NB4 (cell line): ENCODE measurements around the gene NSUN4.

Experiments
- DNase-seq: peaks from one replicate; pipeline ENCODE4 v3.0.0; 2010; ENCODE audit warnings: low read depth
- H3K4me3 ChIP-seq: one replicate; pipeline ENCODE4 v1.5.1; 2011; ENCODE audit warnings: mild to moderate bottlenecking, low read depth, low read length, moderate library complexity
- MYC ChIP-seq: IDR thresholded peaks from 2 replicates; pipeline ENCODE4 v1.6.1; 2011; ENCODE audit warnings: low read depth, low read length
- POLR2A ChIP-seq: IDR thresholded peaks from 2 replicates; pipeline ENCODE4 v1.6.1; 2011; ENCODE audit warnings: mild to moderate bottlenecking; ENCODE audit not compliant: insufficient read length; ENCODE audit errors: extremely low read depth
- TF ChIP-seq, protein P1 (sequence below): IDR thresholded peaks from one replicate; pipeline ENCODE4 v1.5.1; 2012; ENCODE audit warnings: low read depth, low read length
- TF ChIP-seq, protein P2 (sequence below): IDR thresholded peaks from 2 replicates; pipeline ENCODE4 v1.6.1; 2011; ENCODE audit warnings: low read depth, low read length

Gene NSUN4

DNA sequence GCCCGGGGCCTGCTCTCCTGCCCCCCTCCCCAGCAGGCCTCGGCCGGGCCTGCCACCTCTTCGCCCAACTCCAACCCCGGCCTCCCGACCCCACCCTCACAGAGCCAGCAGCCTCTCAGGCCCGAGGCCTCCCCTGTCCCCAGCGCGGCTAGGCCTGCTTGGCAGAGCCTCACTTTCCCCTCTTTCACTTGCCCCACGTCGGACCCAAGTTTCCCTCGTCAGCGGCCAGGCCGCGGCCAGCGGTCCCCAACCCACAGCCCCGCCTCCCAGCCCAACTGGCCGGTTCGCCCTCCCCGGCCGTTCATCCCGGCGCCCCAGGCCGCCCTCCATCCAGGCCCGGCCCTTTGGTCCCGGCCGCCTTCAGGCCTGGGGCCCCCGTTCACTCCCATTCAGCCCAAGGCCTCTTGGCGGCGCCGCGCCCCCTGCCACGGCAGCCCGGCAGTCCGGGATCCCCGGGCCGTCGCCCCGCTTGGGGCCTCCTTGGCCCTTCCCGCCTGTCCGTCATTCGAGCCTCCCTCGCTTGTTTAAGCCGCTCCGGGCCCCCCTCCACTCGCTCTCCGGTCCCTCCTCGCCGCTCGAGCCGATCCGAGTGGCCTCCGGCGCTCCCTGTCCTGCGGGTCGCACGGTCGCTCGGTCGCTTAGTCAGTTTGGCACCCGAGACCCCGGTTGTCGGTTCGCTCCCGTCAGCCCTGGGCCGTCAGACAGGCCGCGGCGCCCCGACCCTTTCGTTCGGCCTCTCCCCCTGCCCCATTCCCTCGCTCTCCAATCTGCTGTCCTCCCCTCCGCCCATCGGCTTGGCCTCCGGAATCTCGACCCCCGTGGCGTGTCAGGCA lies 38.6 kb upstream of the NSUN4 start:
- DNase-seq, result peak; percentile 81
- TF ChIP-seq POLR2A, result no peak
- TF ChIP-seq, protein P1, sequence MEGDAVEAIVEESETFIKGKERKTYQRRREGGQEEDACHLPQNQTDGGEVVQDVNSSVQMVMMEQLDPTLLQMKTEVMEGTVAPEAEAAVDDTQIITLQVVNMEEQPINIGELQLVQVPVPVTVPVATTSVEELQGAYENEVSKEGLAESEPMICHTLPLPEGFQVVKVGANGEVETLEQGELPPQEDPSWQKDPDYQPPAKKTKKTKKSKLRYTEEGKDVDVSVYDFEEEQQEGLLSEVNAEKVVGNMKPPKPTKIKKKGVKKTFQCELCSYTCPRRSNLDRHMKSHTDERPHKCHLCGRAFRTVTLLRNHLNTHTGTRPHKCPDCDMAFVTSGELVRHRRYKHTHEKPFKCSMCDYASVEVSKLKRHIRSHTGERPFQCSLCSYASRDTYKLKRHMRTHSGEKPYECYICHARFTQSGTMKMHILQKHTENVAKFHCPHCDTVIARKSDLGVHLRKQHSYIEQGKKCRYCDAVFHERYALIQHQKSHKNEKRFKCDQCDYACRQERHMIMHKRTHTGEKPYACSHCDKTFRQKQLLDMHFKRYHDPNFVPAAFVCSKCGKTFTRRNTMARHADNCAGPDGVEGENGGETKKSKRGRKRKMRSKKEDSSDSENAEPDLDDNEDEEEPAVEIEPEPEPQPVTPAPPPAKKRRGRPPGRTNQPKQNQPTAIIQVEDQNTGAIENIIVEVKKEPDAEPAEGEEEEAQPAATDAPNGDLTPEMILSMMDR, result peak; percentile 12
- H3K4me3 ChIP-seq, result peak overlapping the region; percentile 98

DNA sequence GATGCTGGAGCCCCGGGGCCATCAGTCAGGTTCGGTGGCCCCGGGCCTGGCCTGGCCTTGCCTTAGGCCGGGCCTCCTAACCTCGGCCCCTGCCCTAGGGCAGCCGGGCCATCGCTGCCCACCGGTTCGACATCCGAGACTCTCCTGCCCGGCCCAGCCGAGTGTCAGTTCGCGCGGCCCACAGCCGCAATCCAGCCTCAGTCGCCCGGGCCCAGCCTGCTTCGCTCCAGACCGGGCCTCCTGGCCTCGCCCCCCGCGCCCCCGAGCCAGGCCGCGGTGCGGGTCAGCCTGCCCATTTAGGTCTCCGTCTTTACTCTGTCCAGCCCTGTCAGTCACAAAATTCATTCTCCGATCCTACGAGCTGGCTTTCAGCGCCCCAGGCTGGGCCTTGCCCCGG lies 38.0 kb upstream of the NSUN4 start:
- TF ChIP-seq, protein P2, sequence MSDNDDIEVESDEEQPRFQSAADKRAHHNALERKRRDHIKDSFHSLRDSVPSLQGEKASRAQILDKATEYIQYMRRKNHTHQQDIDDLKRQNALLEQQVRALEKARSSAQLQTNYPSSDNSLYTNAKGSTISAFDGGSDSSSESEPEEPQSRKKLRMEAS, result no peak
- TF ChIP-seq MYC, result no peak
- TF ChIP-seq, protein P1, result no peak
- TF ChIP-seq POLR2A, result no peak
- peak overlapping the region; percentile 98 for H3K4me3 ChIP-seq
- no peak for DNase-seq

DNA sequence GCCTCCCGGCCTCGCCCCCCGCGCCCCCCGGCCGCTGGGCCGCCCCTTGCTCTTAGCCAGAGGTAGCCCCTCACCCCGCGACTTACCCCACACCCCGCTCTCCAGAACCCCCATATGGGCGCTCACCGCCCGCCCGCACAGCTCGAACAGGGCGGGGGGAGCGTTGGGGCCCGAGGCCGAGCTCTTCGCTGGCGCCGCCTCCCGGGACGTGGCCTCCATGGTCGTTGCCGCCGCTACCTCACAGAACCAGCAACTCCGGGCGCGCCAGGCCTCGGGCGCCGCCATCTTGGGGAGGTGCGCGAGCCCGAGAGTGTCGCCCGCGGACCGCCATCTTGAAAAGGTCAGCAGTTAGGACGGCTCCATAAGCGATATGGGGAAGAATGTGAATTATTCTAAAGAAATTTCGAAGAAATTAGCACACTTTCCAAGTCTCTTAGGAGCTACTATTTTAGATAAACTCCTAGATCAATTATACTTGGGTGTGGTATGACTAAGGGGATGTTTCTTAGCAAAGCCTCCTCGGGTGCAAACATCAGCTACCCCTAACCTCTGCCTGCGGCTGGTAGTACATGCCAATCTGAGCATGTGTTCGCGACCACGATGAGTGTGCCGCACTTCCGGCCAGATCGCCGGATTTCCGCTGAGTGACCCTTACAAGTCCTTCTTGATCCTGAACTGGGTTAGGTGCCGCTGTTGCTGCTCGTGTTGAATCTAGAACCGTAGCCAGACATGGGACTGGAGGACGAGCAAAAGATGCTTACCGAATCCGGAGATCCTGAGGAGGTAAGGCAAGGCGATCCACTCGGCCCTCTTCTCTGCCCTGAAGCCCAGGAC lies 37.4 kb upstream of the NSUN4 start, which contains the start of the genes LRRC41 and UQCRH:
Gene LRRC41, minus strand, starts transcription at position 579 of the 834 bp plus-strand sequence. Its CDS starts 294 bp downstream, at position 285.
Gene UQCRH, plus strand, starts transcription at position 661 of the 834 bp plus-strand sequence. Its CDS starts 69 bp downstream, at position 730.
- TF ChIP-seq POLR2A (peak; percentile 56), MYC (peak; percentile 88)
- TF ChIP-seq, protein P1, result no peak
- TF ChIP-seq, protein P2, result peak; percentile 92
- peak; percentile 98 for DNase-seq
- peak within 1 kb of the TSS; percentile 98 for H3K4me3 ChIP-seq

DNA sequence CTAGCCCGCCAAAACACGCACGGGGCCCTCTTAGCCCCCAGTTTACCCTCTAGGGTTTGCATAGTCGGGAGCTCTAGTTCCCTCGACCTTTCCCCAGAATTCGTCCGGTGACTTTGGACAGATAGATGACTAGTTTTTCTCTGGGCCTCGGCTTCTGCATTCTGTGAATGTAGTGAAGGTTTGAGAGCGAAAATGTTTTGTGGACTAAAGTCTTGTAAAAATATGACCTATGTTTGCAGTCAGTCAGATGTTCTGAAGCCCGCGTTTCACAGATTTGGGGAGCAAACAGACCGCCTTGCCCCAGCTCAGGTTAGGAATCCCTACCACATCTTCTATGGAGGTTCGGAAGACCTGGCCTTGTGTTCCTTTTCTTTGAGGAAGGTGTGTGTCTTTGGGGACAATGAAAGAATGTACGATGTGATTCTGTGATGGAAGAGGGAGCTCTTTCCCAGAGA lies 36.7 kb upstream of the NSUN4 start:
- DNase-seq, result peak; percentile 28
- TF ChIP-seq, protein P1, result no peak
- TF ChIP-seq POLR2A, result no peak
- TF ChIP-seq, protein P2, result no peak
- no peak for TF ChIP-seq MYC
- H3K4me3 ChIP-seq, result peak overlapping the region; percentile 98

DNA sequence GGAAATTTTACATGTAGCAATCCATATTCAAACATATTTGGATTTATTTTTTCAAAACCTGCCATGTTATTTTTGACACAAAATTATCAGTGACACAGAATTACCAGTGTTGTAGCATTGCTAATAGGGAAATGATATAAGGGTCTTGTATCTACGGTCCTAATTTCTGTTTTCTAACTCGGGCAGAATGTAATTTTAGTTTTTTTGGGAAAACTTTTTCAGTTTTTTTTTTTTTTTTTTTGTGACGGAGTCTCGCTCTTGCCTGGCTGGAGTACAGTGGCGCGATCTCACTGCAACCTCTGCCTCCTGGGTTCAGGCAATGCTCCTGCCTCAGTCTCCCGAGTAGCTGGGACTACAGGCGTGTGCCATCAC lies 34.5 kb upstream of the NSUN4 start:
- peak overlapping the region; percentile 98 for H3K4me3 ChIP-seq
- DNase-seq, result no peak
- no peak for TF ChIP-seq POLR2A
- no peak for TF ChIP-seq MYC
- TF ChIP-seq, protein P1, result no peak
- TF ChIP-seq, protein P2, result no peak
